GM19239 (cell line): Measurements from ENCODE around the gene MYO3A.

Source experiments
- DNase-seq: peaks from one replicate; pipeline ENCODE4 v3.0.0; 2011; ENCODE audit warnings: low spot score; ENCODE audit not compliant: insufficient read length
- FAIRE-seq: peaks from 2 replicates; lab custom pipeline; 2011; peaks lifted over from hg19 to GRCh38; lab: Jason Lieb, UNC

The MYO3A gene

DNA sequence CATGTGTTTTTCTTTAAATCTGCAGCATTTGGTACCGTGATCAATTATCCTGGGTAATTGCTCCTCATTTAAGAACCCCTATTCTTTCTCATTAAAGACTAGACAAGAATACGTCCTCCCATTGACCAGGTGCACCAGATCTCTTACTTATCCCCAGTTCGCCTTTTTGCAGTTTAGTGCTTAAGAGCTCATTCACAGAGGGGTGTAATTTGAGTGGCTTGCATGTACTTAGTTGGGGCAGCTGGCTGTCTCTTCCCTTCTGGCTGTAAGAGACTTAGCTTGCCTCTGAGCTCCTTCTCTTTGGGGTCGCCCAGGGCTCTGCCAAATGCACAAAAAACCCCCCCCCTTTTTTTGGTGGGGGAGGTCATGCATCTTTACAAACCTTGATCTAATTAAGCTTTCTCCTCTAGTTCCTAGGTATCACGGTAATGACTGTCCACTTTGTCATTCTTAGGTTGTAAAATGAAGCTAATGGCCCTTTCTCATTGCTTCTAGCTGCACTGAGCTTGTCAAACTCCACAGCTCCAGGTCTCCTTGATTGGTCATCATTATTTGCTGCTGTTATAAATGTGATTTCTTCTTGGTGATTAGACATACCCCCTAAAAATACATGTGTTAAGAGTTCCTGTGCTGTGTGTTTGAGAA is 308.8 kb downstream of the MYO3A start:
- DNase-seq (no peak), FAIRE-seq (no peak)

DNA sequence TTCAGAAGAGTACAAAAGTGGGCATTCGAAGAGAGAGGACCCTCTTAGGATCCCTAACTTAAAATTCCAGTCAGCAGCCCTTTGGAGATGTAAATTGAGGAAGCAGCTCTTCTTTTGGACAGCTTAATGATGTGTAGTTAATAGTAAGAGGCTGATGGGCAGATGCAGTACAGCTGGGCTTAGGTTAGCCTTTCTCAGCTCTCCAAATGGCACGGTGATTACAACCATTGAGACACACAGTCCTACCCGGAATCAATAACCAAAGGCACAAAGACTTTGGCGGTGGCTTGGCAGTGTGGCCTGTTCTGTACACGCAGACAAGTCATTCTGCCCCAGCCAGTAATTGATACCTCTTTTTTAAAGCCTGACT is 309.3 kb downstream of the MYO3A start:
- DNase-seq (no peak), FAIRE-seq (no peak)

- no peak for FAIRE-seq
Measured at GRCh38 chr10:26249681-26250080, 315.7 kb downstream of the MYO3A start.

GRCh38 chr10:26251925-26252324 is 317.9 kb downstream of the MYO3A start:
- FAIRE-seq (no peak), DNase-seq (no peak)

More at GRCh38 chr10:26249681-26250080, 315.7 kb downstream of the MYO3A start:
- DNase-seq = no peak

DNA sequence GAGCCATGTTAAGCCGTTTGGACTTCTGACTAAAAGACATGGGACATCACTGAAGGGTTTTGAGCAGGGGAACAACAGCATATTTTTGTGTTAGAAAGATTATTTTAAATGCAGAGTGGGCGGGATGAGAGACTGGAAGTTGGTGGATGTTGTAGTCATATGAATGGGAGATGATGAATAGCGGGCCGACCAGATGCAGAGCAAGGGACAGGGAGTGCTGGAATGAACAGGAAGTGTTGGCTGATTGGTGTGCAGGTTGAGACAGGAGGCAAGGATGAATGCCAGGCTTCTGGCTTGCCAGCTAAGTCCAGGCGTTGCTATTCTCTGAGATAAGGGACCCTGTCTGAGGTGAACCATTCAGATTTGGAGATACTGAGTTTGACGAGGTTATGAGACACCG is 320.6 kb downstream of the MYO3A start:
- FAIRE-seq (no peak), DNase-seq (no peak)

DNA sequence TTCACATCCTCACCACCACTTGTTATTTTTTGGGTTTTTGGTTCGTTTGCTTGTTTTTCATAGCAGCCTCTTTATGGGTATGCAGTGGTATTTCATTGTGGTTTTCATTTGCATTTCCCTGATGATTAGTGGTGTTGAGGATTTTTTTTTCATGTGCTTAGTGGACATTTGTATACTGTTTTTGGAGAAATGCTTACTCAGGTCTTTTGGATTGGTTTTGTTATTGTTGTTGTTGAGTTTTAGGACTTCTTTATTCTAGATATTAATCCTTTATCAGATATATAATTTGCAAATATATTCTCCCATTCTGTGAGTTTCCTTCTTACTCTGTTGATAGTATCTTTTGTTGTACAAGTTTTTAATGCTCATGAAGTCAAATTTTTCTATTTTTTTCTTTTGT is 325.3 kb downstream of the MYO3A start:
- no peak for FAIRE-seq
- no peak for DNase-seq
